ENCODE data around the gene SLC29A3.
"Not testable (repeated sequence)": the region's sequence is repeated elsewhere in the genome, so short reads cannot be mapped to it uniquely, and the experiment has no call there.

SLC29A3 gene

DNA sequence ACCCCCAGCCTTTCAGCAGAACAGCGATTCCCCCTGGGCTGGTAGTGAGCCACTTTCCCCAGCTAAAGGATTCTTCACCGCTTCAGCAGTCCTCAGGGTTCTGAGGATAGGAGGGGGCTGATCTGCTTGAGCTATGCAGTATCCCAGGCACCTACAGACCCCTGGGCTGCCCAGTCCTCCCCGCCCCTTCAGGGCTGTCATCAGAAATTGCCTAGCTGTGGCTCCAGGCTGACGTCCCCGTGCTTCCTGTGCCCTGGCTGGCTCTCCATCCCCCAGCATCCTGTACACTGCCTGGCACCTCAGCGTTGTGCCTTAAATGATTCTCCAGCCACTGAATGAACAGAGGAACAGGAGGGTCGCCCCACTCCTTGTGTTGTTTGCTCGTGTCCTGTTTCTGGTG is 39.2 kb downstream of the SLC29A3 start:
- H3K36me3 ChIP-seq (ENCODE audit: control insufficient read depth, insufficient read depth, low read length): peaks cover 7% of the 10 kb centered on the region; the same call in 1 of the 2 replicates
- no peak overlapping the region for H3K27ac ChIP-seq (ENCODE audit: low read length)
- H3K4me1 ChIP-seq (ENCODE audit: control insufficient read depth, insufficient read depth, low read length): no peaks in the 10 kb centered on the region
- H3K4me3 ChIP-seq (ENCODE audit: low read length): no peak overlapping the region
- H3K9me3 ChIP-seq (ENCODE audit: control insufficient read depth, insufficient read depth, low read length): no peaks in the 10 kb centered on the region
- no peaks in the 10 kb centered on the region for H3K27me3 ChIP-seq (ENCODE audit: control insufficient read depth, insufficient read depth, low read length)
- no CpG with 5 or more reads among the region's 8 CpGs for WGBS (ENCODE audit: insufficient coverage, insufficient read length)
- no peak for DNase-seq (ENCODE audit: low read depth, low spot score)

DNA sequence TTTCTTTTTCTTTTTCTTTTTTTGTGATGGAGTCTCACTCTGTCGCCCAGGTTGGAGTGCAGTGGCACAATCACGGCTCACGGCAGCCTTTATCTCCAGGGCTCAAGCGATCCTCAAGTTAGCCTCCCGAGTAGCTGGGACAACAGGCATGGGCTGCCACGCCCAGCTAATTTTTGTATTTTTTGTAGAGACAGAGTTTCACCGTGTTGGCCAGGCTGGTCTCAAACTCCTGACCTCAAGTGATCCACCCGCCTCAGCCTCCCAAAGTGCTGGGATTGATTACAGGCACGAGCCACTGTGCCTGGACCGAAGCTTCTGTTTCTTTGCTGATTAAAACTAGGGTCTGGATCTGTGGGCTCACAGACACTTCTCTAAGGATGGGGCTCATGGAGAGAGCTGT is 39.8 kb downstream of the SLC29A3 start:
- not testable (repeated sequence) for H3K36me3 ChIP-seq (ENCODE audit: control insufficient read depth, insufficient read depth, low read length); H3K4me1 ChIP-seq (ENCODE audit: control insufficient read depth, insufficient read depth, low read length); DNase-seq (ENCODE audit: low read depth, low spot score); H3K4me3 ChIP-seq (ENCODE audit: low read length); H3K9me3 ChIP-seq (ENCODE audit: control insufficient read depth, insufficient read depth, low read length); H3K27ac ChIP-seq (ENCODE audit: low read length); H3K27me3 ChIP-seq (ENCODE audit: control insufficient read depth, insufficient read depth, low read length)
- WGBS (ENCODE audit: insufficient coverage, insufficient read length): no CpG with 5 or more reads among the region's 10 CpGs

DNA sequence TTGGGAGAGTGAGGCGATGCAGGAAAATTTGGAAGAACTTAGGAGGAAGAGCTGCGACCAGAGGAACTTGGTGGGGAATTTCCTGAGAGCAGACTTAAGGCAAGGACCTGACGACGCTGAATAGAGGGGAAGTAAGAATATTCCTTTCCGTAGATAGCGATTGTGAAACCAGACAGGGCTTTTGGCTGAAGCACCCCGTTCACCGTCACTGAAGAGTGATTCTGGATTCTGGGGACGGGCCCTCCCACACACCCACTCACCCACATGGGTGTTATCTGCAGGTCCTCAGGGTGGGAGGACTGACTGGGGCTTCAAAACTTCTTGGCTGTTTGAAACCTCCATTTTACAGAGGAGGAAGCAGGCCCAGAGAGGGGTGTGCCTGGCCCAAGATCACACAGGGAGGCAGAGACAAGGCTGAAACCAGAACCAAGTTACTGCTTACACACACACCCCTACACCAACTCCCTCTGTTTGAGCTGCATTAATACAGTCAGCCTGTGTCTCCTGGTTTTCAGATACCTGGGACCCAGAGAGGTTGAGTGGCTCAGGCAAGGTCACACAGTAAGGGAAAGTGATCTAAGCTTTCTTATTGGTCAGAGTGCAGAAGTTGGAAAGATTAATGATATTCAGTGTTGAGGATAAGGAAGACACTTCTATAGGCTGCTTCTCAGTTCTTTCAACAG is 40.4 kb downstream of the SLC29A3 start:
- Histone ChIP-seq H3K4me1 (ENCODE audit: control insufficient read depth, insufficient read depth, low read length) (no peaks in the 10 kb centered on the region), H3K27me3 (ENCODE audit: control insufficient read depth, insufficient read depth, low read length) (no peaks in the 10 kb centered on the region), H3K36me3 (ENCODE audit: control insufficient read depth, insufficient read depth, low read length) (peaks cover 7% of the 10 kb centered on the region; the same call in 1 of the 2 replicates), H3K4me3 (ENCODE audit: low read length) (no peak overlapping the region), H3K9me3 (ENCODE audit: control insufficient read depth, insufficient read depth, low read length) (no peaks in the 10 kb centered on the region), H3K27ac (ENCODE audit: low read length) (no peak overlapping the region)
- no peak for DNase-seq (ENCODE audit: low read depth, low spot score)
- WGBS (ENCODE audit: insufficient coverage, insufficient read length): no CpG with 5 or more reads among the region's 9 CpGs

DNA sequence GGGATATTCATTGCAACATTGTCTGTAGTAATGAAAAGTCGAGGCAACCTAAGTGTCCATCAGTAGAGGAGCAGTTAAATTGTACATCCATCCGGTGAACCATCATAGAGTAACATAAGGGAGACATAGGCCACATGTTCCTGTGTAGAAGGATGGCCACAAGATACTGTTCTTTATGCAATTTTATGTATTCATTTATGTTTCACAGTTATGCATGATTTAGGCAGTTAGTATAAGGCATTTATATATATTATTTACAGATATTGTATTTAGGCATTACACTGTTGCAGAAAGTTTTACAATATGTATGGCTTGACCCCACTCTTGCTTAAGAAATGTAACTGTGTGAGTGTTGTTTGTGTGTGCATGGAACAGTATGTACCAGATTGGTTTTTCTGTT is 41.7 kb downstream of the SLC29A3 start:
- Histone ChIP-seq H3K27ac (ENCODE audit: low read length) (no peak overlapping the region), H3K4me1 (ENCODE audit: control insufficient read depth, insufficient read depth, low read length) (no peaks in the 10 kb centered on the region), H3K36me3 (ENCODE audit: control insufficient read depth, insufficient read depth, low read length) (peaks cover 7% of the 10 kb centered on the region; the same call in 1 of the 2 replicates), H3K27me3 (ENCODE audit: control insufficient read depth, insufficient read depth, low read length) (no peaks in the 10 kb centered on the region), H3K9me3 (ENCODE audit: control insufficient read depth, insufficient read depth, low read length) (no peaks in the 10 kb centered on the region), H3K4me3 (ENCODE audit: low read length) (no peak overlapping the region)
- WGBS (ENCODE audit: insufficient coverage, insufficient read length): no CpG with 5 or more reads among the region's 2 CpGs
- DNase-seq (ENCODE audit: low read depth, low spot score): no peak

DNA sequence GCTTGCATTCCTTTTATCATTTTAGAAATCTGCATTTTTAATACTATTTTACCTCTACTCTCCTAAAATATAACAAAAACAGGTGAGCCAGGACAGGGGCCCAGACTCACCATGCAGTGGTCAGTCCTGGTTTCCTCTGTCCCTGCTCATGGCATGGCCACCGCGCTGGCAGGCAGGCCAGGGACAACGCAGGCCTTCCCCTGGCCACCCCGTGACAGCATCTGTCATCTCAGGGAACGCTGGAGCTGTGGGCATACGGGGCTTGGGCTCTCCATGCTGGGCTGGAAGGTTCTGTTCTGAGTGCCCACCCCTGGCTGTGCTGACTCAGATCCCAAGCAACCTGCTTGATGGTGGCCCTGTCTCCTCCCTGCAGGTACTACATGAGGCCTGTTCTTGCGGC is 42.5 kb downstream of the SLC29A3 start:
- Histone ChIP-seq H3K36me3 (ENCODE audit: control insufficient read depth, insufficient read depth, low read length) (peaks cover 4% of the 10 kb centered on the region; the same call in 1 of the 2 replicates), H3K4me1 (ENCODE audit: control insufficient read depth, insufficient read depth, low read length) (no peaks in the 10 kb centered on the region), H3K9me3 (ENCODE audit: control insufficient read depth, insufficient read depth, low read length) (no peaks in the 10 kb centered on the region), H3K27me3 (ENCODE audit: control insufficient read depth, insufficient read depth, low read length) (no peaks in the 10 kb centered on the region), H3K4me3 (ENCODE audit: low read length) (no peak overlapping the region), H3K27ac (ENCODE audit: low read length) (no peak overlapping the region)
- no peak for DNase-seq (ENCODE audit: low read depth, low spot score)
- WGBS (ENCODE audit: insufficient coverage, insufficient read length): no CpG with 5 or more reads among the region's 7 CpGs

DNA sequence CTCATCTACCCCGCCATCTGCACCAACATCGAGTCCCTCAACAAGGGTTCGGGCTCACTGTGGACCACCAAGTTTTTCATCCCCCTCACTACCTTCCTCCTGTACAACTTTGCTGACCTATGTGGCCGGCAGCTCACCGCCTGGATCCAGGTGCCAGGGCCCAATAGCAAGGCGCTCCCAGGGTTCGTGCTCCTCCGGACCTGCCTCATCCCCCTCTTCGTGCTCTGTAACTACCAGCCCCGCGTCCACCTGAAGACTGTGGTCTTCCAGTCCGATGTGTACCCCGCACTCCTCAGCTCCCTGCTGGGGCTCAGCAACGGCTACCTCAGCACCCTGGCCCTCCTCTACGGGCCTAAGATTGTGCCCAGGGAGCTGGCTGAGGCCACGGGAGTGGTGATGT is 43.1 kb downstream of the SLC29A3 start:
- Histone ChIP-seq H3K4me3 (ENCODE audit: low read length) (no peak overlapping the region), H3K27ac (ENCODE audit: low read length) (no peak overlapping the region), H3K36me3 (ENCODE audit: control insufficient read depth, insufficient read depth, low read length) (peaks cover 4% of the 10 kb centered on the region; the same call in 1 of the 2 replicates), H3K4me1 (ENCODE audit: control insufficient read depth, insufficient read depth, low read length) (no peaks in the 10 kb centered on the region), H3K27me3 (ENCODE audit: control insufficient read depth, insufficient read depth, low read length) (no peaks in the 10 kb centered on the region), H3K9me3 (ENCODE audit: control insufficient read depth, insufficient read depth, low read length) (no peaks in the 10 kb centered on the region)
- no CpG with 5 or more reads among the region's 16 CpGs for WGBS (ENCODE audit: insufficient coverage, insufficient read length)
- no peak for DNase-seq (ENCODE audit: low read depth, low spot score)

DNA sequence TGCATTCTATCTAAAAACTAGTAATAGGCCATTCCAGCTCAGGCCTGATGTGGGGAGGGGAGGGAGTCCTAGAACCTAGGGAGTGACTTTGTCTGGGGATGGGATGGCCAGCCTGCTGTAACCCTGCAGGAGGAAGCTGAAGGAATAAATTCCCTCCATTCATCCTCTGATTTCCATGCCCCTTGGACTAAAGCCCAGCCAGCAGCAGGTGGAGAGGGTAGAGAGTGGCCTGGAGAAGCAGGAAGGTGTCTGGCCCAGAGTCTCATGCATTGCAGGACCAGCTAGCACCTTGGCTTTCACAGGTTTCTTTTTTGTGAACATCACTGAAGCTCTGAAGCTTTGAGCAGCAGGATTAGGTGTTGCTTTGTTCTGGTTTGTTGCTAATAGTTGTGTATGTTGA is 44.9 kb downstream of the SLC29A3 start:
- Histone ChIP-seq H3K27ac (ENCODE audit: low read length) (no peak overlapping the region), H3K27me3 (ENCODE audit: control insufficient read depth, insufficient read depth, low read length) (no peaks in the 10 kb centered on the region), H3K36me3 (ENCODE audit: control insufficient read depth, insufficient read depth, low read length) (peaks cover 4% of the 10 kb centered on the region; the same call in 1 of the 2 replicates), H3K9me3 (ENCODE audit: control insufficient read depth, insufficient read depth, low read length) (no peaks in the 10 kb centered on the region), H3K4me1 (ENCODE audit: control insufficient read depth, insufficient read depth, low read length) (no peaks in the 10 kb centered on the region), H3K4me3 (ENCODE audit: low read length) (no peak overlapping the region)
- DNase-seq (ENCODE audit: low read depth, low spot score): no peak

DNA sequence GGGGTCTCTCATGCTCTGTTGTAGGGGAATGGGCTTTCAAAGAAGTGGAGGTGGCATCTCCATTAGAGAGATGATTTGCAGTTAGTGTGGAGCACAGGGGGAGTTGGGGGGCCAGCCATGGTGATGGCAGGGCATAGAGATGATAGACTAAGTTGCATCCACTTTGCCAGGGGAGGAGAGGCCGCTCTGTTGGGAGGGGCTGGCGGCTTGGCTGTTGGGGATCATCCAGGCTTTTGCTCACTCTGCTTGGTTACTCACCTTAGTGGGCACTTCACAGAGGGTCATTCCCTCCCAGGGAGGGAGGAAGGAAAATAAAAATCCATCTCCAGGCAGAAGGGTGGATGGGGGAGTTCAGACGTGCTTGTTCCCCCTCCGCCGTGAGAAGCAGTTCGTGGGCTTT is 46.3 kb downstream of the SLC29A3 start:
- no peak for DNase-seq (ENCODE audit: low read depth, low spot score)
- WGBS (ENCODE audit: insufficient coverage, insufficient read length): no CpG with 5 or more reads among the region's 6 CpGs
- Histone ChIP-seq H3K27ac (ENCODE audit: low read length) (no peak overlapping the region), H3K4me1 (ENCODE audit: control insufficient read depth, insufficient read depth, low read length) (no peaks in the 10 kb centered on the region), H3K36me3 (ENCODE audit: control insufficient read depth, insufficient read depth, low read length) (peaks cover 4% of the 10 kb centered on the region; the same call in 1 of the 2 replicates), H3K4me3 (ENCODE audit: low read length) (no peak overlapping the region), H3K27me3 (ENCODE audit: control insufficient read depth, insufficient read depth, low read length) (no peaks in the 10 kb centered on the region), H3K9me3 (ENCODE audit: control insufficient read depth, insufficient read depth, low read length) (no peaks in the 10 kb centered on the region)

DNA sequence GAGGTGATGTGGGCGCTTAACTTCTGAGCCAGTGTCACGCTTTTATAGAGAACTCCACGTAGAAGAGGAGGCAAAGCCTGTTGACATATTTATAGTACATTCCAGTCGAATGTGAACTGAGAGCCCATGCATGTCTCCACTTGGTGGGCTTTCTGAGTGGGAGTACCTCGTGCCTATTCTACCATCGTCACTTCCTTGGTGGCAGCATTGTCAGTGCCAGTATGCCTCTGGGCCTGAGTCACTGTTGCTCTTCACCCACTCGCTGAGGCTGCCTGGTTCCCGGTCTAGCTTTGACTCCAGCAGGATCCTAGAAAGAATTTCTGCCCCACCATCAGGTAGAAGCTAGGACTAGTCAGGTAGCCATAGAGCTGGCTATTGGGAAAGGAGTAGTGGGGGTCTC is 47.6 kb downstream of the SLC29A3 start:
- Histone ChIP-seq H3K9me3 (ENCODE audit: control insufficient read depth, insufficient read depth, low read length) (no peaks in the 10 kb centered on the region), H3K27me3 (ENCODE audit: control insufficient read depth, insufficient read depth, low read length) (no peaks in the 10 kb centered on the region), H3K4me3 (ENCODE audit: low read length) (no peak overlapping the region), H3K4me1 (ENCODE audit: control insufficient read depth, insufficient read depth, low read length) (no peaks in the 10 kb centered on the region), H3K36me3 (ENCODE audit: control insufficient read depth, insufficient read depth, low read length) (peaks cover 4% of the 10 kb centered on the region; the same call in 1 of the 2 replicates), H3K27ac (ENCODE audit: low read length) (no peak overlapping the region)
- no CpG with 5 or more reads among the region's 8 CpGs for WGBS (ENCODE audit: insufficient coverage, insufficient read length)
- no peak for DNase-seq (ENCODE audit: low read depth, low spot score)

DNA sequence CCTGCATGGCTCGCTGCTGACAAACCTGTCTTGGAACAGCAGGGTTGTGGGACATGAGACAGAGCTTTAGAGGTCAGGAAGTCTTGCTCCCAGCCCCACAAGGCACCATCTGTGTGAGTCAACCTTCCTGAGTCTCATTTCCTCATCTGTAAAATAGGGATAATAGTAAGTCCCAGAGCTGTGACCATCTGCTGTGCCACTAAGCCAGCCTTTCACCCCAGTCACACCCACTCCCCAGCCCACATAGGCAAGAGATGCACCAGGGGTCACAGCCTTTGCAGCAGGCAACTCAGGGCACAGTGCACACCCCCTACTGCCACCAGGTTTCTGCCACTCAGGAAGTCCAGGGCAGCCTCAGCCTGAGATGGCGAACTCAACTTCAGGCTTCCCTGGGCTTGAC is 48.2 kb downstream of the SLC29A3 start:
- Histone ChIP-seq H3K36me3 (ENCODE audit: control insufficient read depth, insufficient read depth, low read length) (peaks cover 3% of the 10 kb centered on the region; the same call in 1 of the 2 replicates), H3K27ac (ENCODE audit: low read length) (no peak overlapping the region), H3K4me1 (ENCODE audit: control insufficient read depth, insufficient read depth, low read length) (no peaks in the 10 kb centered on the region), H3K27me3 (ENCODE audit: control insufficient read depth, insufficient read depth, low read length) (no peaks in the 10 kb centered on the region), H3K9me3 (ENCODE audit: control insufficient read depth, insufficient read depth, low read length) (no peaks in the 10 kb centered on the region), H3K4me3 (ENCODE audit: low read length) (no peak overlapping the region)
- no CpG with 5 or more reads among the region's 2 CpGs for WGBS (ENCODE audit: insufficient coverage, insufficient read length)
- DNase-seq (ENCODE audit: low read depth, low spot score): no peak

DNA sequence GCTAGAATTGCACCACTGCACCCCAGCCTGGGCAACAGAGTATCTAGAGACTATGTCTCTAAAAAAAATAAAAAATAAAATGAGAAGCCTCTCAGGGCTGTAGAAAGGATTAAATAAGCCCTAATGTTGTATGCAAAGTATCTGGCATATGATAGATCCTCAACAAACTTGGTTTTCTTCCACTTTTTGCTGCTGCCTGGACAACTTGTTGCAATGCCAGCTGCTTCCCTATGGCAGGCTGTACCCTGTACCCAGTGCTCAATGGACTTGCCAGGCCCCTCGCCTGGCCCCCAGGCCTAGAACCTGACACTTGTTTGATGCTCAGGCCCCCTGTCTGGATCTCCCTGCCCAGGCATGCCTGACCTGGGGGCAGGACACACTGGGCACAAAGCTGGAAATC is 49.1 kb downstream of the SLC29A3 start:
- H3K4me1 ChIP-seq (ENCODE audit: control insufficient read depth, insufficient read depth, low read length): no peaks in the 10 kb centered on the region
- no CpG with 5 or more reads among the region's 1 CpG for WGBS (ENCODE audit: insufficient coverage, insufficient read length)

More for the DNA sequence above, 49.1 kb downstream of the SLC29A3 start:
- Histone ChIP-seq H3K4me3 (ENCODE audit: low read length) (no peak overlapping the region), H3K27ac (ENCODE audit: low read length) (no peak overlapping the region), H3K9me3 (ENCODE audit: control insufficient read depth, insufficient read depth, low read length) (no peaks in the 10 kb centered on the region), H3K27me3 (ENCODE audit: control insufficient read depth, insufficient read depth, low read length) (no peaks in the 10 kb centered on the region), H3K36me3 (ENCODE audit: control insufficient read depth, insufficient read depth, low read length) (no peaks in the 10 kb centered on the region)
- no peak for DNase-seq (ENCODE audit: low read depth, low spot score)

All from iPS DF 6.9 (cell line).